ENCODE measurements around the gene TMEM270. TPM values are rescaled to one million over a fixed set of nuclear protein-coding genes. Genes with fewer than 3 reads are reported as not detected.

Gene TMEM270
- total RNA-seq, 2 donors from 2014 or later = 4.9 TPM; not detected in 1

- no peak overlapping the region for H3K4me3 ChIP-seq
- no peaks in the 10 kb centered on the region for H3K4me1 ChIP-seq (replicated peaks)
- 90% methylated on average over 13 of the region's 13 CpGs for WGBS
- DNase-seq (ENCODE audit: low spot score) = no peak
- intact Hi-C loops (cut with DNase I) = no loop called here
- no peaks in the 10 kb centered on the region for H3K27me3 ChIP-seq (replicated peaks; ENCODE audit: insufficient read depth)
- TF ChIP-seq, protein P1, sequence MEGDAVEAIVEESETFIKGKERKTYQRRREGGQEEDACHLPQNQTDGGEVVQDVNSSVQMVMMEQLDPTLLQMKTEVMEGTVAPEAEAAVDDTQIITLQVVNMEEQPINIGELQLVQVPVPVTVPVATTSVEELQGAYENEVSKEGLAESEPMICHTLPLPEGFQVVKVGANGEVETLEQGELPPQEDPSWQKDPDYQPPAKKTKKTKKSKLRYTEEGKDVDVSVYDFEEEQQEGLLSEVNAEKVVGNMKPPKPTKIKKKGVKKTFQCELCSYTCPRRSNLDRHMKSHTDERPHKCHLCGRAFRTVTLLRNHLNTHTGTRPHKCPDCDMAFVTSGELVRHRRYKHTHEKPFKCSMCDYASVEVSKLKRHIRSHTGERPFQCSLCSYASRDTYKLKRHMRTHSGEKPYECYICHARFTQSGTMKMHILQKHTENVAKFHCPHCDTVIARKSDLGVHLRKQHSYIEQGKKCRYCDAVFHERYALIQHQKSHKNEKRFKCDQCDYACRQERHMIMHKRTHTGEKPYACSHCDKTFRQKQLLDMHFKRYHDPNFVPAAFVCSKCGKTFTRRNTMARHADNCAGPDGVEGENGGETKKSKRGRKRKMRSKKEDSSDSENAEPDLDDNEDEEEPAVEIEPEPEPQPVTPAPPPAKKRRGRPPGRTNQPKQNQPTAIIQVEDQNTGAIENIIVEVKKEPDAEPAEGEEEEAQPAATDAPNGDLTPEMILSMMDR (IDR thresholded peaks at IDR 0.05) = no peak
- no peak for TF ChIP-seq POLR2A (IDR thresholded peaks at IDR 0.05)
- TF ChIP-seq POLR2AphosphoS5 (IDR thresholded peaks at IDR 0.05) = no peak
- H3K36me3 ChIP-seq = no peaks in the 10 kb centered on the region
- no peak overlapping the region for H3K27ac ChIP-seq
- no peaks in the 10 kb centered on the region for H3K9me3 ChIP-seq
Measured at GRCh38 chr7:73906874-73907273, 45.9 kb downstream of the TMEM270 start.

DNA sequence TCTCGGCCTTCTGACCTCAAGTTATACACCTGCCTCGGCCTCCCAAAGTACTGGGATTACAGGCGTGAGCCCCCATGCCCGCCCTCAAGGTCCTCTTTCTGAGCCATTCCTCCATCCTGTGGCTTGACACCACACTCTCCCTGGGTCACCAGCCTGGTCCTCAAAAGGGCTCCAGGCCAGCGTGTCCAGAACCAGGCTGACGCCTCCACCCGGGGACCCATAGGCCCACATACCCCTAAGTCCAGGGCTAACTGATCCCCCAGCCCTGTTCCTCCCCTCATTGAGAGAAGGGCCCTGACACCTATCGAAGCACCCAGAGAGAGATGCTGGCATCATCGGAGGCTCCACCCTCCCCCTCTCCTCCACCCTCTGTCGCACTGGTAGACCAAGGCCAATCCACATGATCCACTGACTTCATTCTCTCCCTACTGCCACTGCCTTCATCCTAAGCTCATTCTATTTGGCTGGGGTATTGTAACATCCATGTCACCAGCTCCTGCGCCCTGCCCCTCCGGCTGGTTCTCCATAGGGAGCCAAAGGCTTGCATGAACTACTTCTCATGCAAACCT, 46.7 kb downstream of the TMEM270 start:
- Histone ChIP-seq H3K36me3 (no peaks in the 10 kb centered on the region), H3K4me1 (replicated peaks) (no peaks in the 10 kb centered on the region), H3K9me3 (no peaks in the 10 kb centered on the region), H3K27me3 (replicated peaks; ENCODE audit: insufficient read depth) (no peaks in the 10 kb centered on the region), H3K4me3 (no peak overlapping the region), H3K27ac (no peak overlapping the region)
- DNase-seq (ENCODE audit: low spot score) = no peak
- intact Hi-C loops (cut with DNase I) = no loop called here
- no peak for TF ChIP-seq POLR2AphosphoS5 (IDR thresholded peaks at IDR 0.05)
- no peak for TF ChIP-seq POLR2A (IDR thresholded peaks at IDR 0.05)
- TF ChIP-seq, protein P1 (IDR thresholded peaks at IDR 0.05) = no peak
- WGBS = 96% methylated on average over 12 of the region's 12 CpGs

DNA sequence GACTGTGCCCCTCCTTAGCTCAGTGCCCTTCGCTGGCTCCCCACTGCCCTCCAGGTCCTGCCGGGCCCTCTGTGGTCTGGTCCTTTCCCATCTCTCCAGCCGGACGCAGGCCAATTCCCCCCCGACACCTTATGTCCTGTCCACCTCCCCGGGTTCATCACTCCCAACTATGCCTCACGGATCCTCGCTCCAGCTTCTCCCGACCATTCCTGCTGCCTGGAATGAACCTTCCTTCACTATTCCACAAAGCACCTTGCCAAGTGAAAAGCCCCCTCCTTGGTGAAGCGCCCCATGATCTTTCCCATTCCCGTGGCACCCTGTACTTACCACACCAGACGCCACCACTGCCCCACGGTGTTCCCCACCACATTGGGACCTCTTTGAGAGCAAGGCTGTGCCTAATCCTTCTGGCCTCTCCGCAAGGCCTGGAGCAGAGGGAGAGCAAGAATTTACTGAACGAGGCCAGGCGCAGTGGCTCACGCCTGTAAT, 47.2 kb downstream of the TMEM270 start:
- no peaks in the 10 kb centered on the region for H3K9me3 ChIP-seq
- no peaks in the 10 kb centered on the region for H3K36me3 ChIP-seq
- H3K27me3 ChIP-seq (replicated peaks; ENCODE audit: insufficient read depth) = no peaks in the 10 kb centered on the region
- WGBS = 89% methylated on average over 17 of the region's 17 CpGs
- no peak for DNase-seq (ENCODE audit: low spot score)
- H3K4me1 ChIP-seq (replicated peaks) = no peaks in the 10 kb centered on the region
- no peak for TF ChIP-seq POLR2A (IDR thresholded peaks at IDR 0.05)
- H3K27ac ChIP-seq = no peak overlapping the region
- intact Hi-C loops (cut with DNase I) = no loop called here
- H3K4me3 ChIP-seq = no peak overlapping the region

GRCh38 chr7:73909051-73909941, 48.3 kb downstream of the TMEM270 start:
- Histone ChIP-seq H3K9me3 (no peaks in the 10 kb centered on the region), H3K36me3 (no peaks in the 10 kb centered on the region), H3K27ac (no peak overlapping the region), H3K27me3 (replicated peaks; ENCODE audit: insufficient read depth) (no peaks in the 10 kb centered on the region), H3K4me3 (no peak overlapping the region), H3K4me1 (replicated peaks) (no peaks in the 10 kb centered on the region)
- WGBS = 52% methylated on average over 13 of the region's 13 CpGs
- no peak for DNase-seq (ENCODE audit: low spot score)
- intact Hi-C loops (cut with DNase I) = no loop called here
- TF ChIP-seq, protein P1 (IDR thresholded peaks at IDR 0.05) = no peak

- WGBS = 91% methylated on average over 7 of the region's 7 CpGs
- TF ChIP-seq, protein P1 (IDR thresholded peaks at IDR 0.05) = no peak
- TF ChIP-seq POLR2A (IDR thresholded peaks at IDR 0.05) (no peak), POLR2AphosphoS5 (IDR thresholded peaks at IDR 0.05) (no peak)
- Histone ChIP-seq H3K36me3 (no peaks in the 10 kb centered on the region), H3K4me1 (replicated peaks) (no peaks in the 10 kb centered on the region), H3K4me3 (no peak overlapping the region), H3K27ac (no peak overlapping the region), H3K27me3 (replicated peaks; ENCODE audit: insufficient read depth) (no peaks in the 10 kb centered on the region), H3K9me3 (no peaks in the 10 kb centered on the region)
- no peak for DNase-seq (ENCODE audit: low spot score)
- intact Hi-C loops (cut with DNase I) = no loop called here
Measured at GRCh38 chr7:73909996-73910395, 49.0 kb downstream of the TMEM270 start.
